ENCODE results near the gene ZNF264. TPM values are rescaled to one million over a fixed set of nuclear protein-coding genes. Genes with fewer than 3 reads are reported as not detected.

Gene ZNF264
- total RNA-seq, 2 experiments from 2014 or later: 40.5 to 40.7 TPM

GRCh38 chr19:57212109-57212508, 20.8 kb downstream of the ZNF264 start:
- ChIA-PET POLR2A (no interaction called here), CTCF (no interaction called here)
- Histone ChIP-seq H3K27me3 (ENCODE audit: control insufficient read depth in 1 of 2, insufficient read depth in 2 of 2, low read length in 2 of 2) (no peaks in the 10 kb centered on the region), H3K9me3 (ENCODE audit: control insufficient read depth in 1 of 2, insufficient read depth in 1 of 2, low read length in 2 of 2) (peaks cover 37 to 64% of the 10 kb centered on the region in 2 experiments), H3K36me3 (ENCODE audit: insufficient read depth, low read length) (peaks cover 61% of the 10 kb centered on the region), H3K4me1 (ENCODE audit: insufficient read depth, low read length) (no peaks in the 10 kb centered on the region), H3K4me3 (ENCODE audit: low read length) (no peak overlapping the region), H3K27ac (ENCODE audit: low read depth in 1 of 2, low read length in 2 of 2) (no peak overlapping the region)
- H3K27ac Mint-ChIP-seq: no peak overlapping the region
- H3K9me3 Mint-ChIP-seq: peaks cover 19% of the 10 kb centered on the region
- DNase-seq (no peak), ATAC-seq (ENCODE audit: poor library complexity) (no peak)
- no peaks in the 10 kb centered on the region for H3K4me1 Mint-ChIP-seq (ENCODE audit: low read depth)
- H3K36me3 Mint-ChIP-seq (ENCODE audit: low read depth): peaks cover 100% of the 10 kb centered on the region
- no peaks in the 10 kb centered on the region for H3K27me3 Mint-ChIP-seq
- no peak for TF ChIP-seq CTCF (IDR thresholded peaks at IDR 0.05)
- no peak overlapping the region for H3K4me3 Mint-ChIP-seq
- intact Hi-C loops (cut with DNase I, micrococcal nuclease): no loop called here

- peaks cover 12% of the 10 kb centered on the region for H3K9me3 Mint-ChIP-seq
- peaks cover 21% of the 10 kb centered on the region for H3K36me3 Mint-ChIP-seq (ENCODE audit: low read depth)
- ChIA-PET POLR2A (no interaction called here), CTCF (no interaction called here)
- Histone ChIP-seq H3K27me3 (ENCODE audit: control insufficient read depth in 1 of 2, insufficient read depth in 2 of 2, low read length in 2 of 2) (no peaks in the 10 kb centered on the region), H3K27ac (ENCODE audit: low read depth in 1 of 2, low read length in 2 of 2) (no peak overlapping the region), H3K4me3 (ENCODE audit: low read length) (no peak overlapping the region), H3K4me1 (ENCODE audit: insufficient read depth, low read length) (no peaks in the 10 kb centered on the region), H3K9me3 (ENCODE audit: control insufficient read depth in 1 of 2, insufficient read depth in 1 of 2, low read length in 2 of 2) (peaks cover 0 to 32% of the 10 kb centered on the region in 2 experiments), H3K36me3 (ENCODE audit: insufficient read depth, low read length) (no peaks in the 10 kb centered on the region)
- TF ChIP-seq CTCF (IDR thresholded peaks at IDR 0.05): no peak
- no peak for ATAC-seq (ENCODE audit: poor library complexity)
- DNase-seq: no peak
- H3K27ac Mint-ChIP-seq: no peak overlapping the region
- H3K4me1 Mint-ChIP-seq (ENCODE audit: low read depth): no peaks in the 10 kb centered on the region
- H3K27me3 Mint-ChIP-seq: peaks cover 5% of the 10 kb centered on the region
- intact Hi-C loops (cut with DNase I, micrococcal nuclease): no loop called here
- no peak overlapping the region for H3K4me3 Mint-ChIP-seq
These were observed 36.2 kb downstream of the ZNF264 start for GRCh38 chr19:57227502-57227901.

- Mint-ChIP-seq H3K36me3 (ENCODE audit: low read depth) (peaks cover 7% of the 10 kb centered on the region), H3K4me1 (ENCODE audit: low read depth) (no peaks in the 10 kb centered on the region), H3K27ac (no peak overlapping the region), H3K9me3 (peaks cover 6% of the 10 kb centered on the region), H3K27me3 (peaks cover 10% of the 10 kb centered on the region), H3K4me3 (no peak overlapping the region)
- intact Hi-C loops (cut with DNase I, micrococcal nuclease): no loop called here
- ChIA-PET POLR2A (no interaction called here), CTCF (no interaction called here)
- no peak for DNase-seq
- no peak for ATAC-seq (ENCODE audit: poor library complexity)
- no peak overlapping the region for H3K27ac ChIP-seq (ENCODE audit: low read depth in 1 of 2, low read length in 2 of 2)
- H3K36me3 ChIP-seq (ENCODE audit: insufficient read depth, low read length): no peaks in the 10 kb centered on the region
- H3K4me3 ChIP-seq (ENCODE audit: low read length): no peak overlapping the region
- no peaks in the 10 kb centered on the region for H3K4me1 ChIP-seq (ENCODE audit: insufficient read depth, low read length)
- H3K27me3 ChIP-seq (ENCODE audit: control insufficient read depth in 1 of 2, insufficient read depth in 2 of 2, low read length in 2 of 2): no peaks in the 10 kb centered on the region
- peaks cover 0 to 24% of the 10 kb centered on the region in 2 experiments for H3K9me3 ChIP-seq (ENCODE audit: control insufficient read depth in 1 of 2, insufficient read depth in 1 of 2, low read length in 2 of 2)
- no peak for TF ChIP-seq CTCF (IDR thresholded peaks at IDR 0.05)
These were observed 40.4 kb downstream of the ZNF264 start for GRCh38 chr19:57231686-57232085.
